GM23248 (cell line): ENCODE results near the gene LDB2. TPM values are rescaled to one million over a fixed set of nuclear protein-coding genes. Genes with fewer than 3 reads are reported as not detected.

Experiments used
- DNase-seq: peaks from one replicate; pipeline ENCODE4 v3.0.0-alpha.2; 2015
- H2AFZ ChIP-seq: fragments of 200-600 bp; sonication (generic); 2 replicates; pipeline ENCODE4 v1.6.1; 2016; ENCODE audit warnings: antibody characterized with exemption
- H3F3A ChIP-seq: fragments of 200-600 bp; sonication (generic); 2 replicates; pipeline ENCODE4 v1.6.1; 2016; ENCODE audit warnings: mild to moderate bottlenecking, antibody characterized with exemption, mixed run types; ENCODE audit not compliant: insufficient read depth
- H3K27ac ChIP-seq: fragments of 200-600 bp; sonication (generic); 2 replicates; pipeline ENCODE4 v1.5.1; 2016; ENCODE audit warnings: mild to moderate bottlenecking
- H3K27me3 ChIP-seq: fragments of 200-600 bp; sonication (generic); replicated peaks from 2 replicates; pipeline ENCODE4 v1.6.1; 2016; ENCODE audit warnings: mild to moderate bottlenecking; ENCODE audit not compliant: insufficient read depth
- H3K36me3 ChIP-seq: fragments of 200-600 bp; sonication (generic); 2 replicates; pipeline ENCODE4 v1.6.1; 2016; ENCODE audit warnings: low read depth, mild to moderate bottlenecking
- H3K4me1 ChIP-seq: fragments of 200-600 bp; sonication (generic); 2 replicates; pipeline ENCODE4 v1.6.1; 2016; ENCODE audit warnings: mild to moderate bottlenecking; ENCODE audit not compliant: insufficient read depth
- H3K4me2 ChIP-seq: fragments of 200-600 bp; sonication (generic); one replicate; pipeline ENCODE4 v1.6.1; 2016; ENCODE audit warnings: mild to moderate bottlenecking; ENCODE audit not compliant: unreplicated experiment
- H3K4me3 ChIP-seq: fragments of 200-600 bp; sonication (generic); 2 replicates; pipeline ENCODE4 v1.5.1; 2016; ENCODE audit warnings: mild to moderate bottlenecking
- H3K79me2 ChIP-seq: fragments of 200-600 bp; sonication (generic); 2 replicates; pipeline ENCODE4 v1.6.1; 2016; ENCODE audit warnings: mild to moderate bottlenecking; ENCODE audit not compliant: insufficient read depth
- H3K9ac ChIP-seq: fragments of 200-600 bp; sonication (generic); 2 replicates; pipeline ENCODE4 v1.6.1; 2016; ENCODE audit warnings: mild to moderate bottlenecking
- H3K9me2 ChIP-seq: fragments of 200-600 bp; sonication (generic); 2 replicates; pipeline ENCODE4 v1.6.1; 2016; ENCODE audit warnings: mixed run types, mild to moderate bottlenecking, moderate library complexity; ENCODE audit not compliant: insufficient read depth
- H3K9me3 ChIP-seq: fragments of 200-600 bp; sonication (generic); one replicate; pipeline ENCODE4 v1.6.1; 2017; ENCODE audit warnings: low read depth
- H4K20me1 ChIP-seq: fragments of 200-600 bp; sonication (generic); 2 replicates; pipeline ENCODE4 v1.6.0; 2016; ENCODE audit not compliant: insufficient read depth
- EZH2 ChIP-seq: fragments of 200-600 bp; sonication (generic); IDR thresholded peaks from 2 replicates; pipeline ENCODE4 v1.6.1; 2018; ENCODE audit warnings: antibody characterized with exemption, mild to moderate bottlenecking; ENCODE audit not compliant: insufficient read depth, poor library complexity, severe bottlenecking
- EZH2phosphoT487 ChIP-seq: fragments of 200-600 bp; sonication (generic); IDR thresholded peaks from 2 replicates; pipeline ENCODE4 v1.6.1; 2018; ENCODE audit warnings: antibody characterized with exemption, moderate library complexity, mild to moderate bottlenecking, low read depth; ENCODE audit not compliant: insufficient read depth
- WGBS, 2 experiments: methylation state at CpG; one replicate each; pipeline ENCODE4 v1.1.6; 2015 to 2017; ENCODE audit warnings: low lambda C conversion rate in 2 of 2, low coverage in 1 of 2; ENCODE audit errors: missing lambda C conversion rate in 2 of 2; 5-methylcytosine and 5-hydroxymethylcytosine counted together
- in situ Hi-C: fragments of 300-500 bp; cut with MboI; formaldehyde crosslinking; loops from 2 replicates; pipeline ENCODE4 v1.15.0; 2020
- polyA plus RNA-seq: library from polyadenylated mRNA; unstranded; fragments of >200 nt; fragmentation: Nextera tagmentation; extraction: Ambion mirVana; gene quantifications from 2 replicates; pipeline ENCODE4 v1.2.1, GENCODE V29; 2016
- total RNA-seq: library from RNA; depleted of rRNA; stranded (reverse); fragments of >200 nt; shearing (Covaris generic); gene quantifications from 2 replicates; pipeline ENCODE4 v1.2.3, GENCODE V29; 2014

The LDB2 gene
- total and polyA plus RNA-seq, 2 experiments from 2014 or later = 52.8 to 76.6 TPM

DNA sequence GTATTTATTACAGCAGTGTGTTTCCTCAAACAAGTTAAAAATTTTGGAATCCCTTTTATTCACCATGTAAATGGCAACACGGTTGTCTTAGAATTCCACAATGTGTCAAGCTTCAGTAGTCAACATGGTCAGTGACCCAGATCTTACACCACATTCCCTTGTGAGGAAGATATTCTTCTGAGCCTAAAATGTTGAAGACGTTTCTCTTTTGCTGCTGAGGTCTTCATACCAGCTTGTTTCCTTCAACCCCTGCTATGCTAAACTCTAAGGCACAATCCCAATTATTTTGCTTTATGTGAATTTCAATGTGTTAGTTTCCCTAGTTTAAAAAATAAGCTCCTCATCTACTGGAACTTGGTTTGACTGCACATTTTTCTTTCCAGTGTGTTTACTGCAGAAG is 17.6 kb upstream of the LDB2 start:
- H3K79me2 ChIP-seq = no peaks in the 10 kb centered on the region
- H4K20me1 ChIP-seq = no peaks in the 10 kb centered on the region
- 71 to 79% methylated on average over 2 of the region's 2 CpGs for WGBS, 2 experiments
- no peak overlapping the region for H3K4me3 ChIP-seq
- TF ChIP-seq EZH2phosphoT487 (no peak), EZH2 (no peak)
- H3K9ac ChIP-seq = no peak overlapping the region
- no peak overlapping the region for H2AFZ ChIP-seq
- H3F3A ChIP-seq = peaks cover 4% of the 10 kb centered on the region; the same call in 1 of the 2 replicates
- no peaks in the 10 kb centered on the region for H3K9me2 ChIP-seq
- in situ Hi-C loops = loop anchor here (10.0 to 25.0 kb wide), 3 partner anchors 409 to 629 kb away; no protein-coding TSS in a partner anchor
- H3K27ac ChIP-seq = no peak overlapping the region
- H3K4me2 ChIP-seq = no peak overlapping the region
- H3K4me1 ChIP-seq = peaks cover 5% of the 10 kb centered on the region; the same call in 1 of the 2 replicates
- H3K9me3 ChIP-seq = no peaks in the 10 kb centered on the region
- DNase-seq = no peak
- no peaks in the 10 kb centered on the region for H3K36me3 ChIP-seq
- no peaks in the 10 kb centered on the region for H3K27me3 ChIP-seq

DNA sequence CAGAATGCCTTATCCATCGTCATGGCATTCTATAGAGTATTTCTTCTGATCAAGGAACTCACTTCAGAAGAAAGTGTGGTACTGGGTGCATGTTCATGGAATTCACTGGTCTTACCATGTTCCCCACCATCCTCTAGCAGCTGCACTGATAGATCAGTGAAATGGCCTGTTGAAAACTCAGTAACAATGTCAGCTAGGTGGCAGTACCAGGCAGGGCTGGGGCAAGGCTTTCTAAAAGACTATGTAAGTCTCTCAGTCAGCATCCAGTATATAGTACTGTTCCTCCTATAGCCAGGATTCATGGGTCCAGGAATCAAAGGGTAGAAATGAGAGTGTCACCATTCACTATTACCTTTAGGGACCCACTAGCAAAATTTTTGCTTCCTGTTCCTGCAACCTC is 15.8 kb upstream of the LDB2 start:
- Histone ChIP-seq H3F3A (peaks cover 4% of the 10 kb centered on the region; the same call in 1 of the 2 replicates), H3K9me3 (no peaks in the 10 kb centered on the region), H3K4me2 (no peak overlapping the region), H3K36me3 (no peaks in the 10 kb centered on the region), H3K4me1 (peaks cover 11% of the 10 kb centered on the region; the same call in 1 of the 2 replicates), H3K4me3 (no peak overlapping the region), H3K9ac (no peak overlapping the region), H3K27me3 (no peaks in the 10 kb centered on the region), H4K20me1 (no peaks in the 10 kb centered on the region), H2AFZ (0 out of 2 replicates have a peak overlapping the region, but pooled peaks have one; percentile 12), H3K79me2 (no peaks in the 10 kb centered on the region), H3K27ac (no peak overlapping the region), H3K9me2 (no peaks in the 10 kb centered on the region)
- TF ChIP-seq EZH2phosphoT487 = no peak
- in situ Hi-C loops = loop anchor here (10.0 to 25.0 kb wide), 3 partner anchors 411 to 627 kb away; no protein-coding TSS in a partner anchor
- peak; percentile 75 for DNase-seq
- 50 to 71% methylated on average over 1 of the region's 1 CpG for WGBS, 2 experiments

DNA sequence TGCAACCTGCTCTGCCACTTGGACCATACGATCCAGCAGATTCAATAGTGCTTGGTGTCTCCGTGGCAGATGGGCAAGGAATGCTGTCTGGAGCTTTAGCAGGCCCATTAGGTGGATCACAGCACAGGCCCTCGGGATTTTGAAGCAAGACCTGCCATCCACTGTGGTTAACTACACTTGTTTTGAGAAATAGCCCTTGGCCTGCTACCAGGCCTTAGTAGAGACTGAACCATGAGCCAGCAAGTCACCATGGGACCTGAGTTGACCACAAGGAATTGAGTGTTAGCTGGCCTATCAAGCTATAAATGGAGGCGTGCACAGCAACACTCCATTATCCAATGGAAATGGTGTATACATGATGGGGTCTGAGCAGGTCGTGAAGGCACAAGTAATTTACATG is 14.5 kb upstream of the LDB2 start:
- in situ Hi-C loops = loop anchor here (10.0 to 25.0 kb wide), 3 partner anchors 412 to 626 kb away; no protein-coding TSS in a partner anchor
- TF ChIP-seq EZH2phosphoT487 (no peak), EZH2 (no peak)
- Histone ChIP-seq H3K9me2 (no peaks in the 10 kb centered on the region), H3K36me3 (no peaks in the 10 kb centered on the region), H3K4me2 (no peak overlapping the region), H3K9ac (no peak overlapping the region), H2AFZ (no peak overlapping the region), H3K79me2 (no peaks in the 10 kb centered on the region), H3F3A (peaks cover 4% of the 10 kb centered on the region; the same call in 1 of the 2 replicates), H3K4me1 (peaks cover 12% of the 10 kb centered on the region; the same call in 1 of the 2 replicates), H3K27me3 (no peaks in the 10 kb centered on the region), H3K4me3 (no peak overlapping the region), H3K27ac (no peak overlapping the region), H3K9me3 (no peaks in the 10 kb centered on the region), H4K20me1 (no peaks in the 10 kb centered on the region)
- 88 to 96% methylated on average over 5 of the region's 5 CpGs for WGBS, 2 experiments
- DNase-seq = no peak

DNA sequence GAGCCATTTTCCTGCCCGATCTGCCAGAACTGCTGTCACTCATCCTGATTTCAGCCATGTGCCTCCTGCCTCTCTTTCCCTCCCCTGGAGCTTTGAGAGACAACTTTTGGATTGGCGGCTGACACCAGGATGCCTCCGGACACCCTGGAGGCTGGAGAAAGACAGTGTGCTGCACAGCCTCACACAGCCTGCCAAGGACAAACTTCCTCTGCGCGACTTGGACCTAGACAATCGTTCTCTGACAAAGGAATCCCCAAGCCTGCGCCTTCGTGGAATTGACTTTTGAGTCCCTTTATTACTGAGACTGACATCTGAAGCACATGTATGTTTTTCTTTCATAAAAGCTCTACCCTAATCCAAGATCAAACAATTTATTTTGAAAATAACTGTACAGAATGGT is 10.8 kb upstream of the LDB2 start:
- 10 to 11% methylated on average over 8 of the region's 8 CpGs for WGBS, 2 experiments
- Histone ChIP-seq H3K27me3 (no peaks in the 10 kb centered on the region), H2AFZ (peak overlapping the region; percentile 86), H3K9ac (0 out of 2 replicates have a peak overlapping the region, but pooled peaks have one; percentile 28), H3K4me2 (peak overlapping the region; percentile 83), H3K4me1 (0 out of 2 replicates have a peak, but pooled peaks cover 7% of the 10 kb centered on the region), H4K20me1 (no peaks in the 10 kb centered on the region), H3F3A (peaks cover 2% of the 10 kb centered on the region; the same call in 1 of the 2 replicates), H3K36me3 (no peaks in the 10 kb centered on the region), H3K9me2 (no peaks in the 10 kb centered on the region), H3K9me3 (no peaks in the 10 kb centered on the region), H3K79me2 (no peaks in the 10 kb centered on the region), H3K4me3 (peak overlapping the region; percentile 58), H3K27ac (no peak overlapping the region)
- in situ Hi-C loops = loop anchor here (25.0 kb wide), 2 partner anchors 553 to 622 kb away; no protein-coding TSS in a partner anchor
- TF ChIP-seq EZH2 = no peak
- no peak for TF ChIP-seq EZH2phosphoT487
- DNase-seq = peak; percentile 43
